Karpas-422 (cell line): ENCODE results near the gene GULP1. TPM values are rescaled to one million over a fixed set of nuclear protein-coding genes. Genes with fewer than 3 reads are reported as not detected.
A peak's percentile ranks its signal among the peaks of the same experiment; 100 is the strongest.

Experiments
- DNase-seq: peaks from one replicate; pipeline ENCODE4 v3.0.0-alpha.2; 2015
- H2AFZ ChIP-seq: fragments of 200-600 bp; sonication (generic); 2 replicates; pipeline ENCODE4 v1.6.1; 2014; ENCODE audit warnings: antibody characterized with exemption, low read length, mixed read lengths
- H3K27ac ChIP-seq: fragments of 200-600 bp; sonication (generic); 2 replicates; pipeline ENCODE4 v1.5.1; 2014; ENCODE audit warnings: mild to moderate bottlenecking, low read length, moderate library complexity
- H3K27me3 ChIP-seq: fragments of 200-600 bp; sonication (generic); 2 replicates; pipeline ENCODE4 v1.6.1; 2014; ENCODE audit warnings: low read length, mixed read lengths
- H3K36me3 ChIP-seq: fragments of 200-600 bp; sonication (generic); 2 replicates; pipeline ENCODE4 v1.6.1; 2014; ENCODE audit warnings: low read length, mixed read lengths; ENCODE audit not compliant: insufficient read depth
- H3K4me1 ChIP-seq: fragments of 200-600 bp; sonication (generic); 2 replicates; pipeline ENCODE4 v1.6.1; 2014; ENCODE audit warnings: mild to moderate bottlenecking, low read length, mixed read lengths
- H3K4me2 ChIP-seq: fragments of 200-600 bp; sonication (generic); 2 replicates; pipeline ENCODE4 v1.6.1; 2014; ENCODE audit warnings: low read length, low read depth, mild to moderate bottlenecking; ENCODE audit not compliant: poor library complexity, severe bottlenecking
- H3K4me3 ChIP-seq: fragments of 200-600 bp; sonication (generic); 2 replicates; pipeline ENCODE4 v1.5.1; 2014; ENCODE audit warnings: mild to moderate bottlenecking, antibody characterized with exemption, low read length, mixed read lengths
- H3K79me2 ChIP-seq: fragments of 200-600 bp; sonication (generic); 2 replicates; pipeline ENCODE4 v1.6.1; 2014; ENCODE audit warnings: mild to moderate bottlenecking, low read length, mixed read lengths
- H3K9ac ChIP-seq: fragments of 200-600 bp; sonication (generic); 2 replicates; pipeline ENCODE4 v1.6.0; 2014; ENCODE audit warnings: low read length
- H3K9me2 ChIP-seq: fragments of 200-600 bp; sonication (generic), shearing (Covaris generic); replicated peaks from 2 replicates; pipeline ENCODE4 v1.6.0; 2014; ENCODE audit warnings: mild to moderate bottlenecking, low read length, moderate library complexity; ENCODE audit not compliant: insufficient read depth
- H3K9me3 ChIP-seq: fragments of 300-700, 200-600 bp; sonication (generic); 2 replicates; pipeline ENCODE4 v1.6.1; 2014; ENCODE audit warnings: low read length, mixed read lengths
- H4K20me1 ChIP-seq: fragments of 200-600 bp; sonication (generic); 2 replicates; pipeline ENCODE4 v1.6.1; 2014; ENCODE audit warnings: mild to moderate bottlenecking, antibody characterized with exemption, low read length, low read depth; ENCODE audit not compliant: insufficient read depth
- total RNA-seq: library from RNA; depleted of rRNA; stranded (reverse); fragments of >200 nt; shearing (Covaris generic); gene quantifications from 2 replicates; pipeline ENCODE4 v1.2.3, GENCODE V29; 2014; ENCODE audit warnings: low replicate concordance

The GULP1 gene
- total RNA-seq, 1 experiment from 2014 or later, result 0.41 TPM

GRCh38 chr2:188349019-188349418 is 57.3 kb downstream of the GULP1 start:
- Histone ChIP-seq H3K27ac (no peak overlapping the region), H3K4me1 (no peaks in the 10 kb centered on the region), H3K4me2 (no peak overlapping the region), H3K79me2 (no peaks in the 10 kb centered on the region), H3K9me3 (peaks cover 17% of the 10 kb centered on the region), H3K36me3 (no peaks in the 10 kb centered on the region), H3K9ac (no peak overlapping the region), H3K27me3 (no peaks in the 10 kb centered on the region), H2AFZ (no peak overlapping the region), H3K4me3 (no peak overlapping the region), H4K20me1 (no peaks in the 10 kb centered on the region), H3K9me2 (no peaks in the 10 kb centered on the region)
- no peak for DNase-seq

GRCh38 chr2:188353282-188353681 is 61.6 kb downstream of the GULP1 start:
- Histone ChIP-seq H3K27me3 (no peaks in the 10 kb centered on the region), H3K9ac (no peak overlapping the region), H3K4me1 (no peaks in the 10 kb centered on the region), H3K4me2 (no peak overlapping the region), H2AFZ (no peak overlapping the region), H3K27ac (no peak overlapping the region), H4K20me1 (no peaks in the 10 kb centered on the region), H3K9me2 (no peaks in the 10 kb centered on the region), H3K79me2 (no peaks in the 10 kb centered on the region), H3K4me3 (no peak overlapping the region), H3K9me3 (peaks cover 25% of the 10 kb centered on the region), H3K36me3 (no peaks in the 10 kb centered on the region)
- no peak for DNase-seq

- no peak for DNase-seq
- Histone ChIP-seq H3K4me2 (no peak overlapping the region), H3K4me1 (no peaks in the 10 kb centered on the region), H2AFZ (no peak overlapping the region), H3K27ac (no peak overlapping the region), H3K9me2 (no peaks in the 10 kb centered on the region), H3K9me3 (peaks cover 6% of the 10 kb centered on the region; the same call in 1 of the 2 replicates), H3K36me3 (no peaks in the 10 kb centered on the region), H3K4me3 (no peak overlapping the region), H3K9ac (no peak overlapping the region), H3K27me3 (no peaks in the 10 kb centered on the region), H3K79me2 (no peaks in the 10 kb centered on the region), H4K20me1 (no peaks in the 10 kb centered on the region)
These were observed 69.0 kb downstream of the GULP1 start for GRCh38 chr2:188360485-188361263.

- peaks cover 3% of the 10 kb centered on the region; the same call in 1 of the 2 replicates for H3K9me3 ChIP-seq
- H3K4me2 ChIP-seq, result no peak overlapping the region
- H3K4me1 ChIP-seq, result no peaks in the 10 kb centered on the region
- H3K36me3 ChIP-seq, result no peaks in the 10 kb centered on the region
- no peak overlapping the region for H2AFZ ChIP-seq
- H3K9ac ChIP-seq, result no peak overlapping the region
- no peak for DNase-seq
- H4K20me1 ChIP-seq, result no peaks in the 10 kb centered on the region
- H3K9me2 ChIP-seq, result no peaks in the 10 kb centered on the region
- H3K27me3 ChIP-seq, result no peaks in the 10 kb centered on the region
- H3K27ac ChIP-seq, result no peak overlapping the region
- H3K4me3 ChIP-seq, result no peak overlapping the region
- no peaks in the 10 kb centered on the region for H3K79me2 ChIP-seq
These were observed 72.5 kb downstream of the GULP1 start for GRCh38 chr2:188364033-188364630.

GRCh38 chr2:188365058-188365641 is 73.5 kb downstream of the GULP1 start:
- Histone ChIP-seq H3K79me2 (no peaks in the 10 kb centered on the region), H2AFZ (no peak overlapping the region), H3K4me1 (no peaks in the 10 kb centered on the region), H3K36me3 (no peaks in the 10 kb centered on the region), H3K9ac (no peak overlapping the region), H4K20me1 (no peaks in the 10 kb centered on the region), H3K9me2 (no peaks in the 10 kb centered on the region), H3K27me3 (no peaks in the 10 kb centered on the region), H3K9me3 (peaks cover 3% of the 10 kb centered on the region; the same call in 1 of the 2 replicates), H3K27ac (no peak overlapping the region), H3K4me3 (no peak overlapping the region), H3K4me2 (no peak overlapping the region)
- no peak for DNase-seq

- no peaks in the 10 kb centered on the region for H3K79me2 ChIP-seq
- no peaks in the 10 kb centered on the region for H3K9me3 ChIP-seq
- H3K27me3 ChIP-seq, result no peaks in the 10 kb centered on the region
- no peak overlapping the region for H3K4me2 ChIP-seq
- H3K4me1 ChIP-seq, result no peaks in the 10 kb centered on the region
- no peaks in the 10 kb centered on the region for H3K9me2 ChIP-seq
- H3K9ac ChIP-seq, result no peak overlapping the region
- no peaks in the 10 kb centered on the region for H3K36me3 ChIP-seq
- H3K27ac ChIP-seq, result no peak overlapping the region
- H3K4me3 ChIP-seq, result no peak overlapping the region
- no peaks in the 10 kb centered on the region for H4K20me1 ChIP-seq
- DNase-seq, result no peak
- H2AFZ ChIP-seq, result no peak overlapping the region
These were observed 75.5 kb downstream of the GULP1 start for GRCh38 chr2:188367164-188367563.

GRCh38 chr2:188369365-188369764 is 77.7 kb downstream of the GULP1 start:
- Histone ChIP-seq H3K27ac (no peak overlapping the region), H3K9me2 (no peaks in the 10 kb centered on the region)
- DNase-seq, result peak; percentile 63

GRCh38 chr2:188378371-188378950 is 86.8 kb downstream of the GULP1 start:
- Histone ChIP-seq H3K9ac (no peak overlapping the region), H3K9me3 (no peaks in the 10 kb centered on the region; the same call in 1 of the 2 replicates), H4K20me1 (no peaks in the 10 kb centered on the region), H3K4me1 (no peaks in the 10 kb centered on the region), H3K79me2 (no peaks in the 10 kb centered on the region), H3K4me2 (no peak overlapping the region), H3K27me3 (no peaks in the 10 kb centered on the region), H3K9me2 (no peaks in the 10 kb centered on the region; the same call in 1 of the 2 replicates), H3K4me3 (no peak overlapping the region), H2AFZ (no peak overlapping the region), H3K36me3 (no peaks in the 10 kb centered on the region), H3K27ac (no peak overlapping the region)
- DNase-seq, result no peak

More at GRCh38 chr2:188369365-188369764, 77.7 kb downstream of the GULP1 start:
- H3K36me3 ChIP-seq, result no peaks in the 10 kb centered on the region
- no peaks in the 10 kb centered on the region for H3K9me3 ChIP-seq
- no peak overlapping the region for H3K4me2 ChIP-seq
- H3K4me1 ChIP-seq, result no peaks in the 10 kb centered on the region
- no peaks in the 10 kb centered on the region for H4K20me1 ChIP-seq
- no peak overlapping the region for H3K9ac ChIP-seq
- no peak overlapping the region for H3K4me3 ChIP-seq
- H3K27me3 ChIP-seq, result no peaks in the 10 kb centered on the region
- no peaks in the 10 kb centered on the region for H3K79me2 ChIP-seq
- H2AFZ ChIP-seq, result no peak overlapping the region
